IMR-90 (cell line): ENCODE data around the gene H2BK1. TPM values are rescaled to one million over a fixed set of nuclear protein-coding genes. Genes with fewer than 3 reads are reported as not detected.

ENCODE experiments used
- ATAC-seq: fragments of 200-7000 bp; cut with Tn5 transposase; 2 replicates; pipeline ENCODE4 v1.9.1; 2020; ENCODE audit warnings: low read depth, mild to moderate bottlenecking, moderate library complexity
- BruUV-seq: library from RNA; stranded (reverse); fragments of 400-500 nt; replicated peaks from 2 replicates; lab custom pipeline; 2021; lab: Mats Ljungman, UMichigan
- CTCF ChIA-PET: fragments of 300-600 bp; formaldehyde crosslinking; extraction: SDS; loops from one replicate; lab custom pipeline; 2021; ENCODE audit warnings: antibody characterized with exemption; lab: Yijun Ruan, JAX
- POLR2A ChIA-PET: fragments of 300-600 bp; sonication (Branson Sonifier 250); formaldehyde crosslinking; loops from one replicate; lab custom pipeline; 2022; ENCODE audit warnings: antibody characterized with exemption; ENCODE audit not compliant: unreplicated experiment; lab: Charles Lee
- DNase-seq: peaks from one replicate; pipeline ENCODE4 v3.0.0; 2013
- H2AFZ ChIP-seq: replicated peaks from 2 replicates; pipeline ENCODE3; 2013; ENCODE audit warnings: low read length, mild to moderate bottlenecking; ENCODE audit not compliant: poor library complexity
- H2AK5ac ChIP-seq: 2 replicates; pipeline ENCODE4 v1.6.1; 2013; ENCODE audit warnings: low read depth, low read length, inconsistent platforms
- H2AK9ac ChIP-seq: replicated peaks from 2 replicates; pipeline ENCODE3; 2013; ENCODE audit warnings: mild to moderate bottlenecking, low read depth, low read length, moderate library complexity; ENCODE audit not compliant: poor library complexity
- H2BK120ac ChIP-seq: 2 replicates; pipeline ENCODE4 v1.6.1; 2013; ENCODE audit warnings: low read depth, low read length, inconsistent platforms
- H2BK15ac ChIP-seq: 3 replicates; pipeline ENCODE4 v1.6.1; 2013; ENCODE audit warnings: low read depth, low read length, inconsistent platforms
- H2BK20ac ChIP-seq: 2 replicates; pipeline ENCODE4 v1.6.1; 2013; ENCODE audit warnings: low read depth, mild to moderate bottlenecking, inconsistent platforms, low read length, moderate library complexity
- H2BK5ac ChIP-seq: 2 replicates; pipeline ENCODE4 v1.6.1; 2013; ENCODE audit warnings: mild to moderate bottlenecking, low read depth, low read length, inconsistent platforms; ENCODE audit not compliant: poor library complexity, severe bottlenecking
- H3K14ac ChIP-seq: replicated peaks from 2 replicates; pipeline ENCODE4 v1.6.1; 2013; ENCODE audit warnings: low read depth, low read length, inconsistent platforms
- H3K18ac ChIP-seq: 2 replicates; pipeline ENCODE4 v1.6.1; 2013; ENCODE audit warnings: low read depth, low read length, control low read depth
- H3K23ac ChIP-seq: 2 replicates; pipeline ENCODE4 v1.6.1; 2013; ENCODE audit warnings: low read depth, low read length, inconsistent platforms
- H3K27ac ChIP-seq: 2 replicates; pipeline ENCODE4 v1.5.1; 2013; ENCODE audit warnings: mild to moderate bottlenecking, control low read depth, low read length; ENCODE audit not compliant: insufficient read depth
- H3K27me3 ChIP-seq: 2 replicates; pipeline ENCODE4 v1.6.1; 2013; ENCODE audit warnings: low read length; ENCODE audit not compliant: control insufficient read depth, insufficient read depth
- H3K36me3 ChIP-seq: 2 replicates; pipeline ENCODE4 v1.6.1; 2013; ENCODE audit warnings: low read length, mixed read lengths; ENCODE audit not compliant: control insufficient read depth, insufficient read depth
- H3K4ac ChIP-seq: 2 replicates; pipeline ENCODE4 v1.6.1; 2013; ENCODE audit warnings: low read depth, low read length, inconsistent platforms
- H3K4me1 ChIP-seq: 2 replicates; pipeline ENCODE4 v1.6.1; 2013; ENCODE audit warnings: low read length, mixed read lengths; ENCODE audit not compliant: control insufficient read depth, insufficient read depth
- H3K4me2 ChIP-seq: 2 replicates; pipeline ENCODE4 v1.6.1; 2013; ENCODE audit warnings: low read depth, mild to moderate bottlenecking, control low read depth, low read length, moderate library complexity
- H3K4me3 ChIP-seq: 2 replicates; pipeline ENCODE4 v1.5.1; 2013; ENCODE audit warnings: low read depth, mild to moderate bottlenecking, control low read depth, low read length, moderate library complexity; ENCODE audit not compliant: insufficient read depth
- H3K56ac ChIP-seq: 2 replicates; pipeline ENCODE4 v1.6.1; 2013; ENCODE audit warnings: low read length, inconsistent platforms; ENCODE audit not compliant: insufficient read depth; ENCODE audit errors: extremely low read depth
- H3K79me1 ChIP-seq, 2 experiments: 2 replicates each; pipeline ENCODE4 v1.6.1; 2013; ENCODE audit warnings: low read length in 2 of 2, inconsistent platforms in 1 of 2, low read depth in 1 of 2
- H3K9ac ChIP-seq: 2 replicates; pipeline ENCODE4 v1.6.1; 2013; ENCODE audit warnings: low read depth, low read length, control low read depth
- H3K9me1 ChIP-seq: 2 replicates; pipeline ENCODE4 v1.6.1; 2013; ENCODE audit warnings: low read length, inconsistent platforms; ENCODE audit not compliant: insufficient read depth
- H3K9me3 ChIP-seq: 2 replicates; pipeline ENCODE4 v1.6.1; 2013; ENCODE audit warnings: low read length; ENCODE audit not compliant: control insufficient read depth, insufficient read depth
- H4K20me1 ChIP-seq: 2 replicates; pipeline ENCODE4 v1.6.1; 2013; ENCODE audit warnings: low read length, inconsistent platforms; ENCODE audit not compliant: insufficient read depth
- H4K5ac ChIP-seq: 2 replicates; pipeline ENCODE4 v1.6.1; 2013; ENCODE audit warnings: mild to moderate bottlenecking, low read depth, low read length, control low read depth
- H4K8ac ChIP-seq, 2 experiments: 2 replicates each; pipeline ENCODE4 v1.6.1; 2013; ENCODE audit warnings: low read depth in 2 of 2, low read length in 2 of 2, control low read depth in 1 of 2, inconsistent platforms in 1 of 2
- H4K91ac ChIP-seq: 2 replicates; pipeline ENCODE4 v1.6.1; 2013; ENCODE audit warnings: low read depth, low read length, inconsistent platforms; ENCODE audit not compliant: insufficient read depth
- BHLHE40 ChIP-seq: fragments of 150-350 bp; IDR thresholded peaks from 2 replicates; pipeline ENCODE4 v1.6.1; 2016; ENCODE audit warnings: mild to moderate bottlenecking, low read depth, low read length
- CEBPB ChIP-seq: IDR thresholded peaks from 2 replicates; pipeline ENCODE4 v1.6.1; 2012; ENCODE audit warnings: low read depth, low read length, improper control_type of control experiment
- CHD1 ChIP-seq: IDR thresholded peaks from 2 replicates; pipeline ENCODE4 v1.6.1; 2012; ENCODE audit warnings: low read depth, low read length, improper control_type of control experiment
- CTCF ChIP-seq: conservative IDR thresholded peaks from 2 replicates; pipeline ENCODE4 v1.5.1; 2012; ENCODE audit warnings: mild to moderate bottlenecking, low read depth, low read length, improper control_type of control experiment
- ELK1 ChIP-seq: fragments of 150-350 bp; IDR thresholded peaks from 2 replicates; pipeline ENCODE4 v1.6.1; 2016; ENCODE audit warnings: low read depth, mild to moderate bottlenecking, low read length, moderate library complexity, borderline replicate concordance
- FOS ChIP-seq: fragments of 150-350 bp; IDR thresholded peaks from 2 replicates; pipeline ENCODE4 v1.6.1; 2016; ENCODE audit warnings: low read depth, low read length
- MAFK ChIP-seq: IDR thresholded peaks from 2 replicates; pipeline ENCODE4 v1.6.1; 2012; ENCODE audit warnings: low read depth, low read length, improper control_type of control experiment
- MAZ ChIP-seq: IDR thresholded peaks from 2 replicates; pipeline ENCODE4 v1.6.1; 2012; ENCODE audit warnings: low read depth, mild to moderate bottlenecking, low read length, improper control_type of control experiment, moderate library complexity, borderline replicate concordance
- MXI1 ChIP-seq: IDR thresholded peaks from 2 replicates; pipeline ENCODE4 v1.6.1; 2012; ENCODE audit warnings: low read depth, mild to moderate bottlenecking, low read length, moderate library complexity, borderline replicate concordance
- NFE2L2 ChIP-seq: fragments of 150-350 bp; IDR thresholded peaks from 2 replicates; pipeline ENCODE4 v1.6.1; 2016; ENCODE audit warnings: low read depth, mild to moderate bottlenecking, low read length
- POLR2A ChIP-seq: IDR thresholded peaks from 2 replicates; pipeline ENCODE4 v1.6.1; 2012; ENCODE audit warnings: mild to moderate bottlenecking, low read depth, low read length
- RAD21 ChIP-seq: IDR thresholded peaks from 2 replicates; pipeline ENCODE4 v1.6.1; 2012; ENCODE audit warnings: low read length, improper control_type of control experiment
- RCOR1 ChIP-seq: IDR thresholded peaks from 2 replicates; pipeline ENCODE4 v1.6.1; 2012; ENCODE audit warnings: mild to moderate bottlenecking, low read length, improper control_type of control experiment; ENCODE audit not compliant: insufficient replicate concordance
- RFX5 ChIP-seq: IDR thresholded peaks from 2 replicates; pipeline ENCODE4 v1.8.0; 2012; ENCODE audit warnings: low read depth, mild to moderate bottlenecking, low read length, moderate library complexity
- SMC3 ChIP-seq: fragments of 150-350 bp; IDR thresholded peaks from 2 replicates; pipeline ENCODE4 v1.6.1; 2016; ENCODE audit warnings: low read depth, mild to moderate bottlenecking, antibody characterized with exemption, low read length, moderate library complexity
- USF2 ChIP-seq: fragments of 150-350 bp; IDR thresholded peaks from 2 replicates; pipeline ENCODE4 v1.6.1; 2017; ENCODE audit warnings: mild to moderate bottlenecking, antibody characterized with exemption, low read length, low read depth
- WGBS, 2 experiments: methylation state at CpG; one replicate each; pipeline versions ENCODE4 v1.1.5 to v1.1.7; 2013; ENCODE audit warnings: missing lambda C conversion rate in 2 of 2; ENCODE audit not compliant: insufficient read length in 1 of 2; ENCODE audit errors: extremely low coverage in 2 of 2; 5-methylcytosine and 5-hydroxymethylcytosine counted together
- dilution Hi-C: fragments of 300-500 bp; cut with HindIII; formaldehyde crosslinking; loops from one replicate; pipeline ENCODE4 v1.14.3; 2018; ENCODE audit warnings: low sequenced_read_pairs; ENCODE audit not compliant: unreplicated experiment
- in situ Hi-C: fragments of 300-500 bp; cut with MboI; formaldehyde crosslinking; loops from 3 replicates; pipeline ENCODE4 v1.14.3; 2019; ENCODE audit warnings: low sequenced_read_pairs, inconsistent platforms, mixed read lengths
- intact Hi-C: fragments of 100-400 bp; cut with micrococcal nuclease; formaldehyde crosslinking; loops from 2 replicates; pipeline ENCODE4 v1.10.0; 2022
- polyA plus RNA-seq, 3 experiments: library from polyadenylated mRNA; depleted of rRNA; stranded (reverse); fragments of >200 nt; gene quantifications; 2 replicates each; pipeline ENCODE4 v1.2.3, GENCODE V29; 2012; ENCODE audit warnings: low replicate concordance in 1 of 3
- total RNA-seq: library from RNA; depleted of rRNA; stranded (reverse); fragments of >200 nt; gene quantifications from 2 replicates; pipeline ENCODE4 v1.2.3, GENCODE V29; 2012

H2BK1 gene
- total and polyA plus RNA-seq, 2 of the 4 experiments (the other 2 are of a cell fraction), result not detected

- 20% methylated on average over 9 of the region's 12 CpGs; no CpG with 5 or more reads in 1 of the 2 experiments for WGBS, 2 experiments
- Histone ChIP-seq H2BK120ac (no peak overlapping the region), H3K79me1 (no peaks in the 10 kb centered on the region), H3K14ac (no peak overlapping the region), H2BK20ac (no peak overlapping the region), H3K4me2 (no peak overlapping the region), H2BK5ac (no peak overlapping the region), H3K9ac (no peak overlapping the region), H3K4ac (no peak overlapping the region), H3K9me1 (no peaks in the 10 kb centered on the region; the same call in 1 of the 2 replicates), H2AK5ac (no peak overlapping the region), H4K8ac (no peak overlapping the region), H4K91ac (no peak overlapping the region), H3K23ac (no peak overlapping the region), H3K18ac (no peak overlapping the region), H3K27me3 (peaks cover 53% of the 10 kb centered on the region), H3K36me3 (peaks cover 6% of the 10 kb centered on the region), H3K4me1 (no peaks in the 10 kb centered on the region), H3K56ac (no peak overlapping the region), H2BK15ac (no peak overlapping the region), H2AFZ (no peak overlapping the region), H4K5ac (no peak overlapping the region), H4K20me1 (no peaks in the 10 kb centered on the region), H3K27ac (no peak overlapping the region), H3K9me3 (no peaks in the 10 kb centered on the region), H3K4me3 (no peak overlapping the region), H2AK9ac (no peak overlapping the region)
- ATAC-seq, result no peak
- no TSS peak for BruUV-seq
- intact Hi-C loops (no loop called here), in situ Hi-C loops (no loop called here), dilution Hi-C loops (no loop called here)
- TF ChIP-seq ELK1, result no peak
- no peak for TF ChIP-seq MXI1
- no peak for TF ChIP-seq RCOR1
- TF ChIP-seq SMC3, result no peak
- no peak for TF ChIP-seq FOS
- no peak for TF ChIP-seq CEBPB
- no peak for TF ChIP-seq BHLHE40
- TF ChIP-seq MAFK, result no peak
- no peak for TF ChIP-seq USF2
- TF ChIP-seq POLR2A, result no peak
- no peak for TF ChIP-seq MAZ
- no peak for TF ChIP-seq CTCF
- TF ChIP-seq RFX5, result no peak
- TF ChIP-seq RAD21, result no peak
- TF ChIP-seq CHD1, result no peak
- no peak for TF ChIP-seq NFE2L2
- POLR2A ChIA-PET, result no interaction called here
- DNase-seq, result no peak
- CTCF ChIA-PET, result no interaction called here
Observed at GRCh38 chr7:151207804-151208203, 2.5 kb downstream of the H2BK1 start.
